Memory B cell (primary cell): ENCODE measurements around the gene EIF4H.
"Not testable (repeated sequence)": the region's sequence is repeated elsewhere in the genome, so short reads cannot be mapped to it uniquely, and the experiment has no call there.

Experiments used
- ATAC-seq: fragments of 150-1000 bp; cut with Tn5 transposase; 2 replicates; pipeline ENCODE4 v1.10.0; 2021; ENCODE audit warnings: low read depth, mild to moderate bottlenecking, moderate library complexity
- DNase-seq, 2 donors: peaks; one replicate each; pipeline ENCODE4 v3.0.0; 2022; ENCODE audit warnings: low spot score in 2 of 2
- H3K27ac Mint-ChIP-seq: one replicate; pipeline ENCODE4 v1.8.0; 2022; ENCODE audit warnings: mild to moderate bottlenecking, moderate library complexity, mixed read lengths
- H3K27me3 Mint-ChIP-seq: one replicate; pipeline ENCODE4 v1.8.0; 2022; ENCODE audit warnings: mixed read lengths
- H3K36me3 Mint-ChIP-seq: one replicate; pipeline ENCODE4 v1.8.0; 2022; ENCODE audit warnings: mild to moderate bottlenecking, mixed read lengths
- H3K4me1 Mint-ChIP-seq: one replicate; pipeline ENCODE4 v1.8.0; 2022; ENCODE audit warnings: mixed read lengths
- H3K4me3 Mint-ChIP-seq: one replicate; pipeline ENCODE4 v1.8.0; 2022; ENCODE audit warnings: mild to moderate bottlenecking, moderate library complexity, mixed read lengths
- H3K9me3 Mint-ChIP-seq: one replicate; pipeline ENCODE4 v1.8.0; 2022; ENCODE audit warnings: mixed read lengths

The EIF4H gene

GRCh38 chr7:74217455-74218342 is 43.5 kb downstream of the EIF4H start:
- Mint-ChIP-seq H3K9me3 (no peaks in the 10 kb centered on the region), H3K27ac (peak overlapping the region; percentile 92), H3K4me1 (peaks cover 41% of the 10 kb centered on the region), H3K36me3 (peaks cover 19% of the 10 kb centered on the region), H3K4me3 (peak overlapping the region; percentile 75), H3K27me3 (no peaks in the 10 kb centered on the region)
- peak in 1 of 2 donors; percentile 34 for DNase-seq
- peak; percentile 86 for ATAC-seq

- peaks cover 22% of the 10 kb centered on the region for H3K36me3 Mint-ChIP-seq
- no peaks in the 10 kb centered on the region for H3K9me3 Mint-ChIP-seq
- no peak for ATAC-seq
- no peaks in the 10 kb centered on the region for H3K27me3 Mint-ChIP-seq
- H3K27ac Mint-ChIP-seq = peak overlapping the region; percentile 92
- no peak for DNase-seq
- peaks cover 43% of the 10 kb centered on the region for H3K4me1 Mint-ChIP-seq
- peak overlapping the region; percentile 75 for H3K4me3 Mint-ChIP-seq
Observed at GRCh38 chr7:74218343-74218698, 44.2 kb downstream of the EIF4H start.

GRCh38 chr7:74219416-74219815 is 45.3 kb downstream of the EIF4H start:
- peaks cover 45% of the 10 kb centered on the region for H3K4me1 Mint-ChIP-seq
- no peak for ATAC-seq
- DNase-seq = no peak
- no peak overlapping the region for H3K4me3 Mint-ChIP-seq
- peak overlapping the region; percentile 92 for H3K27ac Mint-ChIP-seq
- no peaks in the 10 kb centered on the region for H3K27me3 Mint-ChIP-seq
- no peaks in the 10 kb centered on the region for H3K9me3 Mint-ChIP-seq
- H3K36me3 Mint-ChIP-seq = peaks cover 28% of the 10 kb centered on the region

DNA sequence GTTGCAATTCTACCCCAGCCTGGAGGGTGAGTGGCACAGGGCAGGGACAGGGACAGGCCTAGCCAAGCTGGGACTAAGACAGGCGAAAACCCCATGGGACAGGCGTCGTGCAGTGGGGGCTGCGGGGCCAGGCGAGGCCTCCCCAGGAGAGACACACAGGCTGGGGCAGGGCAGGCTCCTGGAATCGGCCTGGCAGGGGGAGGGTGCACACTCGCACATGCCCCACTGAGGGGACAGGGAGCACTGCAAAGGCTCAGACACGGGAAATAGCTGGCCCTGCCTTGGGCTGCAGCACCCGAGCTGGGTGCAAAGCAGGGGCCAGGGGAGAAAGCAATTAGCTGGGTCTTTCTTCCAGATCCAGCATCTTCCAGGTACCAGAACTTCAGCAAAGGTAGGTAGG is 46.1 kb downstream of the EIF4H start:
- DNase-seq (no peak), ATAC-seq (no peak)
- Mint-ChIP-seq H3K4me1 (peaks cover 40% of the 10 kb centered on the region), H3K27me3 (no peaks in the 10 kb centered on the region), H3K9me3 (no peaks in the 10 kb centered on the region), H3K36me3 (peaks cover 29% of the 10 kb centered on the region), H3K27ac (peak overlapping the region; percentile 92), H3K4me3 (no peak overlapping the region)

DNA sequence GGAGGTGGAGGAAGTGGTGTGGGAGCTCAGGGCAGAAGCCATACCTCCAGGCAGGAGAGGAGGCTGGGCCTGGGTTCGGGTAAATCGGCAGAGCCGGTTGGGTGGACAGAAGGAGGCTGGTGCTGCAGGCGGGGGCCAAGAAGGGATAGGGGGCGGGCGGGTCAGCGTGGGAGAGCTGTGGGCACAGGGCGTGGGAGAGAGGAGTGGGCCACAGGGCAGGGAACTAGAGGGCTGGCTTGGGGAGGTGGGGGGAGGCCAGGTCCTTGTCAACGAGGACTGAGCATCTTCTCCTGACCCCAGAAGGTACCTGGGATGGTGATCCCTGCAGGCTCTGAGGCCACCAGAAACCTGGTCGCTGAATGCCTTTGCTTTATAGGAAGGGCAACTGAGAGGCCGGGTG is 47.6 kb downstream of the EIF4H start:
- H3K36me3 Mint-ChIP-seq = peaks cover 28% of the 10 kb centered on the region
- no peak overlapping the region for H3K4me3 Mint-ChIP-seq

GRCh38 chr7:74222851-74223710 is 48.9 kb downstream of the EIF4H start:
- H3K27ac Mint-ChIP-seq = peak overlapping the region; percentile 42
- peaks cover 27% of the 10 kb centered on the region for H3K36me3 Mint-ChIP-seq
- H3K9me3 Mint-ChIP-seq = no peaks in the 10 kb centered on the region
- DNase-seq (no peak), ATAC-seq (no peak)
- no peaks in the 10 kb centered on the region for H3K27me3 Mint-ChIP-seq
- peaks cover 19% of the 10 kb centered on the region for H3K4me1 Mint-ChIP-seq
- no peak overlapping the region for H3K4me3 Mint-ChIP-seq

More for the DNA sequence above, 47.6 kb downstream of the EIF4H start:
- DNase-seq (no peak), ATAC-seq (no peak)
- Mint-ChIP-seq H3K27ac (peak overlapping the region; percentile 77), H3K27me3 (no peaks in the 10 kb centered on the region), H3K4me1 (peaks cover 29% of the 10 kb centered on the region), H3K9me3 (no peaks in the 10 kb centered on the region)

DNA sequence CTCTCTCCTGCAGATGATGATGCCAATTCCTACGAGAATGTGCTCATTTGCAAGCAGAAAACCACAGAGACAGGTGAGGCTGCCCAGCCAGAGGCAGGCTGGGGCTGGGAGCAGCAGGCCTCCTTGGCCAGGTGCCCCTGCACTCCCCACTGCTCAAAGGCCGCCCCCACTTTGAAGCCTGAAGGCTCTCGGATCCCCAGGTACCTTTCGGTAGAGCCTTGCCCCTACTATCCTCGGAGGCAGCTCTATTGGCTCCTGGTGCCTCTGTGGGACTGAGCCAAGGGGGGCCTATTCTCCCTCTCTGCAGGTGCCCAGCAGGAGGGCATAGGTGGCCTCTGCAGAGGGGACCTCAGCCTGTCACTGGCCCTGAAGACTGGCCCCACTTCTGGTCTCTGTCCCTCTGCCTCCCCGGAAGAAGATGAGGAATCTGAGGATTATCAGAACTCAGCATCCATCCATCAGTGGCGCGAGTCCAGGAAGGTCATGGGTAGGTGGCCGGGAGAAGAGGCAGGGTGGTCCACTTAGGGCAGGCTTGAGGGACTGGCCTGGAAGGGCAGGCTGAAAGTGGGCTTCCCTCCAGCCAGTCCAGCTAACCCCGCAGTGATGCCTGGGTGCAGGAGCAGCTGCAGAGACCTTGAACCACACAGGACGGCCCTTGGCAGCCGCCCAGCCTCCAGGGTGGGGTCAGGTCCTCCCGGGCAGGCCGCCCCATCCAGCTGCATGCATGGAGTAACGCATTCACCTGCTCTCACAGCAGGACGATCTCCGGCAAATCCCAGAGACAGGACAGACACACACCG is 49.8 kb downstream of the EIF4H start:
- Mint-ChIP-seq H3K4me1 (peaks cover 16% of the 10 kb centered on the region), H3K36me3 (peaks cover 22% of the 10 kb centered on the region), H3K27ac (peak overlapping the region; percentile 42), H3K27me3 (no peaks in the 10 kb centered on the region), H3K4me3 (no peak overlapping the region), H3K9me3 (no peaks in the 10 kb centered on the region)
- DNase-seq = no peak
- no peak for ATAC-seq

DNA sequence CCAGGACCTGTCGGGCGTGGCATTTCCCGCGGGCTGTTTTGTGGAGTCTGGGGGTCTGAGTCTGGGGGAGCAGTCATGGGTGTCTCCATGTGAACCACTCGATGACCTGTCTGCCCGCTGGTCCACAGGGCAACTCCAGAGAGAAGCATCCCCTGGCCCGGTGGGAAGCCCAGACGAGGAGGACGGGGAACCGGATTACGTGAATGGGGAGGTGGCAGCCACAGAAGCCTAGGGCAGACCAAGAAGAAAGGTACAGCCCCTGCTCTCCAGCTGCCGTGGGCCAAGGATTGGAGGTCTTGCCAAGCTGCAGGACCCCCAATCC is 50.3 kb downstream of the EIF4H start:
- peaks cover 20% of the 10 kb centered on the region for H3K4me1 Mint-ChIP-seq
- no peak overlapping the region for H3K27ac Mint-ChIP-seq

GRCh38 chr7:74224907-74225306 is 50.8 kb downstream of the EIF4H start:
- peaks cover 27% of the 10 kb centered on the region for H3K36me3 Mint-ChIP-seq
- not testable (repeated sequence) for H3K4me3 Mint-ChIP-seq, DNase-seq, ATAC-seq, H3K27me3 Mint-ChIP-seq, H3K9me3 Mint-ChIP-seq
- H3K4me1 Mint-ChIP-seq = peaks cover 21% of the 10 kb centered on the region
- peak overlapping the region; percentile 28 for H3K27ac Mint-ChIP-seq

More for the DNA sequence above, 50.3 kb downstream of the EIF4H start:
- Mint-ChIP-seq H3K9me3 (no peaks in the 10 kb centered on the region), H3K27me3 (no peaks in the 10 kb centered on the region), H3K4me3 (no peak overlapping the region), H3K36me3 (peaks cover 26% of the 10 kb centered on the region)
- ATAC-seq = no peak
- no peak for DNase-seq

DNA sequence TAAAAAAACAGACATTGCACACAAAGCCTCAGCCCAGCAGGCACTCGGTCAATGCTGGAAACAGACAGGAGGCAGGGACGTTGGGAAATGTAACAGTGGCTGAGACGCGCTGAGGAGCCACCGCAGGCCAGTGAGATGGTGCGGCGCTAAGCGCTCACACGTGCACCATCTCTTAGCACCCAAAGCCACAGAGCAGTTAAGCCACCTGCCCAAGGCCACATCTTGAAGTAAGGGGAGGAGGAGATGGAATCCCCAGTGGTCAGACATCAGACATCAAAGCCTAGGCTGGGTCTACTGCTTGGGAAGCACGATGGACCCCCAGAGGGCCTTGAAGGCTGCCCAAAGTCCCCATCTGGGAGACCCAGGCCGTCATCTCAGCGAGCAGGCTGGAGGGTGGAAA is 51.2 kb downstream of the EIF4H start:
- H3K4me1 Mint-ChIP-seq = peaks cover 24% of the 10 kb centered on the region
- H3K27ac Mint-ChIP-seq = no peak overlapping the region
- no peak for ATAC-seq
- no peak overlapping the region for H3K4me3 Mint-ChIP-seq
- no peaks in the 10 kb centered on the region for H3K9me3 Mint-ChIP-seq
- no peak for DNase-seq
- H3K27me3 Mint-ChIP-seq = no peaks in the 10 kb centered on the region
- peaks cover 27% of the 10 kb centered on the region for H3K36me3 Mint-ChIP-seq

DNA sequence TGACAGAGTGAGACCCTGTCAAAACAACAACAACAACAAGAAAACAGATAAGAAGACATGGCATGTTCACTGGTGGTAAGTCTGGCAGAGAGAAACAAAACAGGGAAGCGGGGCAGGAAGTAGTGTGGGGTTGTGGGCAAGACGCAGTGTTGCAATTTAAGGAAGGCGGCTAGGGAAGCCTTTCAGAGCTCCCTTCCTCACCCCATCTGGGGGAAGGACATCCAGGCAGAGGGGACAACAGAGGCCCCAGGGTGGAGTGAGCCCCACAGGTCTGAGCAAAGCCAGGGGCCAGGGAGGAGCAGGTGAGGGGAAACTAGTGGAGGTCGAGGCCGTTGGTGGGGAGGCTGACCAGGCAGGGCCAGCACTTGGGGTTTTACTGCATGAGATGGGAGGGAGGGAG is 52.5 kb downstream of the EIF4H start:
- peaks cover 31% of the 10 kb centered on the region for H3K4me1 Mint-ChIP-seq
- peaks cover 29% of the 10 kb centered on the region for H3K36me3 Mint-ChIP-seq
- H3K4me3 Mint-ChIP-seq = no peak overlapping the region
- ATAC-seq = no peak
- no peaks in the 10 kb centered on the region for H3K27me3 Mint-ChIP-seq
- peaks cover 1% of the 10 kb centered on the region for H3K9me3 Mint-ChIP-seq
- DNase-seq = no peak
- H3K27ac Mint-ChIP-seq = peak overlapping the region; percentile 56

- H3K36me3 Mint-ChIP-seq = peaks cover 25% of the 10 kb centered on the region
- ATAC-seq = no peak
- H3K27ac Mint-ChIP-seq = peak overlapping the region; percentile 95
- H3K27me3 Mint-ChIP-seq = no peaks in the 10 kb centered on the region
- H3K9me3 Mint-ChIP-seq = peaks cover 1% of the 10 kb centered on the region
- H3K4me3 Mint-ChIP-seq = peak overlapping the region; percentile 21
- peaks cover 30% of the 10 kb centered on the region for H3K4me1 Mint-ChIP-seq
- DNase-seq = no peak
Observed at GRCh38 chr7:74228951-74229900, 55.1 kb downstream of the EIF4H start.
